Osteoblast (primary cell): ENCODE results near the gene ZNF655. TPM values are rescaled to one million over a fixed set of nuclear protein-coding genes. Genes with fewer than 3 reads are reported as not detected.
A peak's percentile ranks its signal among the peaks of the same experiment; 100 is the strongest.
"Not testable (repeated sequence)": the region's sequence is repeated elsewhere in the genome, so short reads cannot be mapped to it uniquely, and the experiment has no call there.

ENCODE experiments used
- DNase-seq: peaks from one replicate; pipeline ENCODE4 v3.0.0; 2011; ENCODE audit warnings: low spot score, mixed read lengths; ENCODE audit not compliant: insufficient read length; ENCODE audit errors: missing footprints
- H2AFZ ChIP-seq: 2 replicates; pipeline ENCODE4 v1.6.0; 2011; ENCODE audit warnings: mild to moderate bottlenecking, low read length
- H3K27ac ChIP-seq: 2 replicates; pipeline ENCODE4 v1.5.1; 2011; ENCODE audit warnings: mild to moderate bottlenecking, low read depth, low read length, moderate library complexity
- H3K27me3 ChIP-seq: 2 replicates; pipeline ENCODE4 v1.6.0; 2012; ENCODE audit warnings: mild to moderate bottlenecking, control low read depth, inconsistent platforms, low read length, moderate library complexity; ENCODE audit not compliant: insufficient read depth
- H3K36me3 ChIP-seq: 2 replicates; pipeline ENCODE4 v1.5.1; 2011; ENCODE audit warnings: mild to moderate bottlenecking, low read length, control low read depth, moderate library complexity; ENCODE audit not compliant: insufficient read depth
- H3K4me1 ChIP-seq: 2 replicates; pipeline ENCODE4 v1.5.1; 2011; ENCODE audit warnings: mild to moderate bottlenecking, low read length, control low read depth, moderate library complexity; ENCODE audit not compliant: insufficient read depth
- H3K4me2 ChIP-seq: 2 replicates; pipeline ENCODE4 v1.6.0; 2011; ENCODE audit warnings: mild to moderate bottlenecking, low read length; ENCODE audit not compliant: insufficient read depth
- H3K4me3 ChIP-seq: fragments of 200-600 bp; sonication (generic); 3 replicates; pipeline ENCODE4 v1.5.1; 2012; ENCODE audit warnings: mild to moderate bottlenecking, low read length, inconsistent platforms; ENCODE audit not compliant: insufficient read depth
- H3K79me2 ChIP-seq: 2 replicates; pipeline ENCODE4 v1.6.0; 2012; ENCODE audit warnings: mild to moderate bottlenecking, low read length, control low read depth, inconsistent platforms; ENCODE audit not compliant: insufficient read depth
- H3K9me3 ChIP-seq: 2 replicates; pipeline ENCODE4 v1.5.1; 2011; ENCODE audit warnings: low read depth, low read length, control low read depth
- H4K20me1 ChIP-seq: 2 replicates; pipeline ENCODE4 v1.6.0; 2012; ENCODE audit warnings: mild to moderate bottlenecking, low read length, control low read depth; ENCODE audit not compliant: insufficient read depth
- total RNA-seq: library from RNA; depleted of rRNA; stranded (reverse); fragments of >200 nt; gene quantifications from 2 replicates; pipeline ENCODE4 v1.2.3, GENCODE V29; 2012
- TF ChIP-seq, protein P1 (sequence below): IDR thresholded peaks from 2 replicates; pipeline ENCODE4 v1.5.1; 2011; ENCODE audit warnings: mild to moderate bottlenecking, low read depth, low read length, moderate library complexity; ENCODE audit errors: extremely low read depth

Gene ZNF655
- total RNA-seq, 1 donor = 76.7 TPM

- TF ChIP-seq, protein P1, sequence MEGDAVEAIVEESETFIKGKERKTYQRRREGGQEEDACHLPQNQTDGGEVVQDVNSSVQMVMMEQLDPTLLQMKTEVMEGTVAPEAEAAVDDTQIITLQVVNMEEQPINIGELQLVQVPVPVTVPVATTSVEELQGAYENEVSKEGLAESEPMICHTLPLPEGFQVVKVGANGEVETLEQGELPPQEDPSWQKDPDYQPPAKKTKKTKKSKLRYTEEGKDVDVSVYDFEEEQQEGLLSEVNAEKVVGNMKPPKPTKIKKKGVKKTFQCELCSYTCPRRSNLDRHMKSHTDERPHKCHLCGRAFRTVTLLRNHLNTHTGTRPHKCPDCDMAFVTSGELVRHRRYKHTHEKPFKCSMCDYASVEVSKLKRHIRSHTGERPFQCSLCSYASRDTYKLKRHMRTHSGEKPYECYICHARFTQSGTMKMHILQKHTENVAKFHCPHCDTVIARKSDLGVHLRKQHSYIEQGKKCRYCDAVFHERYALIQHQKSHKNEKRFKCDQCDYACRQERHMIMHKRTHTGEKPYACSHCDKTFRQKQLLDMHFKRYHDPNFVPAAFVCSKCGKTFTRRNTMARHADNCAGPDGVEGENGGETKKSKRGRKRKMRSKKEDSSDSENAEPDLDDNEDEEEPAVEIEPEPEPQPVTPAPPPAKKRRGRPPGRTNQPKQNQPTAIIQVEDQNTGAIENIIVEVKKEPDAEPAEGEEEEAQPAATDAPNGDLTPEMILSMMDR = no peak
- no peaks in the 10 kb centered on the region for H3K27me3 ChIP-seq
- peaks cover 81% of the 10 kb centered on the region for H3K79me2 ChIP-seq
- peaks cover 27% of the 10 kb centered on the region for H4K20me1 ChIP-seq
- H2AFZ ChIP-seq = no peak overlapping the region
- peaks cover 41% of the 10 kb centered on the region for H3K4me1 ChIP-seq
- H3K4me2 ChIP-seq = no peak overlapping the region
- no peaks in the 10 kb centered on the region for H3K9me3 ChIP-seq
- H3K4me3 ChIP-seq = no peak overlapping the region
- peak overlapping the region; percentile 75 for H3K27ac ChIP-seq
- peaks cover 54% of the 10 kb centered on the region for H3K36me3 ChIP-seq
- DNase-seq = no peak
Measured at GRCh38 chr7:99561737-99562051, 3.3 kb downstream of the ZNF655 start.

DNA sequence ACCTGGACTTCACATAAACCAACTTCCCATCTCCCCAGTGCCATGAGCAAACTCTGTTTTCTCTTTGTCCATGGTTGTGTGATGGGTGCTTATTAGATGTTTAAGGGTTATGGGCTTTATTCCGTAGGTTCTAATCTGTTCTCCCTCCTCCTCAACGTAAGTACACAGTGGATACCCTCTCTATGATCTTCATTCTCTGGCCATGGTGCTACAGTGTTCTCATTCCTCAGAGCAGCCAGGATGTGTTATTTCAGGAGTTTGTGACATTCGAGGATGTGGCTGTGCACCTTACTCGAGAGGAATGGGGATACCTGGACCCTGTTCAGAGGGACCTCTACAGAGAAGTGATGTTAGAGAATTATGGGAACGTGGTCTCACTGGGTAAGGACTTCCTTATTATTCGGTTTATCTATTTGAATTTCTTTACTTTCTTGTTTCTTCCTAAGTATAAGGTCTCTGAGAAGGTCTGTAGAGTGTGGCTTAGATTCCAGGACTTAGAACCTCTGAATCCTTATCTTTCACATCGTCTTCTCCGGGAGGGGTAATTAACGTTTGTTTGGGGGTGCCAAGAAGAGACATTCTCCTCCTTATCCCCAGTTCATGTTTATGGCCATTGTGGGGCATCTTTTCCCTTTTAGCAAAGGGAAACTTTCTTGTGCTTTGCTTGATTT lies 3.8 kb downstream of the ZNF655 start:
- peaks cover 27% of the 10 kb centered on the region for H4K20me1 ChIP-seq
- H3K27ac ChIP-seq = peak overlapping the region; percentile 75
- no peak overlapping the region for H2AFZ ChIP-seq
- TF ChIP-seq, protein P1 = no peak
- peaks cover 38% of the 10 kb centered on the region for H3K4me1 ChIP-seq
- H3K4me3 ChIP-seq = no peak overlapping the region
- H3K79me2 ChIP-seq = peaks cover 79% of the 10 kb centered on the region
- peaks cover 54% of the 10 kb centered on the region for H3K36me3 ChIP-seq
- H3K27me3 ChIP-seq = no peaks in the 10 kb centered on the region
- no peaks in the 10 kb centered on the region for H3K9me3 ChIP-seq
- peak overlapping the region; percentile 35 for H3K4me2 ChIP-seq
- no peak for DNase-seq

DNA sequence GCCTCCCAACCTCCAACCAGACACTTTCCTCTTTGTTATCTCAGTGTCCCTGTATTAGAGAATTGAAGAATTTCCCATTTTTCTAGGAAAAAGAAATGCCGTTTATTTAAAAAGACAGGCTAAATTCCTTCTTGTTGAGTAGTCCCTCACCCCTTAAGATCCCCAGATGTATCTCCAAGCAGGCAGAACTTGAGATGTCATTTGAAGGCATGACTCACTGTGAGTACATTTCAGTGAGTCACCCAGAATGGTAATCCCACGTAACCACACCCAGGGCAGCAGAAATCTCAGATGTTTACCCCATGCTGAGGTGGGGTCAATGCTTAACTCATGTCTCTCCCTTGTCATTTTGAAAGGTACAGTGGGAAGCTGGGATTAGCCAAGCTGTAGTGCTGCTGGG lies 4.4 kb downstream of the ZNF655 start:
- no peak overlapping the region for H3K4me3 ChIP-seq
- H4K20me1 ChIP-seq = peaks cover 27% of the 10 kb centered on the region
- H2AFZ ChIP-seq = no peak overlapping the region

GRCh38 chr7:99563650-99564049 lies 5.2 kb downstream of the ZNF655 start:
- TF ChIP-seq, protein P1 = no peak
- peak; percentile 87 for DNase-seq
- H3K27me3 ChIP-seq = no peaks in the 10 kb centered on the region
- H3K27ac ChIP-seq = peak overlapping the region; percentile 75
- H3K4me1 ChIP-seq = peaks cover 33% of the 10 kb centered on the region
- peaks cover 73% of the 10 kb centered on the region for H3K79me2 ChIP-seq
- H3K36me3 ChIP-seq = peaks cover 56% of the 10 kb centered on the region
- no peaks in the 10 kb centered on the region for H3K9me3 ChIP-seq
- peak overlapping the region; percentile 68 for H3K4me2 ChIP-seq
- no peak overlapping the region for H2AFZ ChIP-seq
- peaks cover 27% of the 10 kb centered on the region for H4K20me1 ChIP-seq
- peak overlapping the region; percentile 34 for H3K4me3 ChIP-seq

More for the DNA sequence above, 4.4 kb downstream of the ZNF655 start:
- Histone ChIP-seq H3K9me3 (no peaks in the 10 kb centered on the region), H3K27ac (peak overlapping the region; percentile 75), H3K4me2 (peak overlapping the region; percentile 35), H3K79me2 (peaks cover 77% of the 10 kb centered on the region), H3K36me3 (peaks cover 54% of the 10 kb centered on the region), H3K27me3 (no peaks in the 10 kb centered on the region), H3K4me1 (peaks cover 33% of the 10 kb centered on the region)
- TF ChIP-seq, protein P1 = no peak
- DNase-seq = peak; percentile 92

DNA sequence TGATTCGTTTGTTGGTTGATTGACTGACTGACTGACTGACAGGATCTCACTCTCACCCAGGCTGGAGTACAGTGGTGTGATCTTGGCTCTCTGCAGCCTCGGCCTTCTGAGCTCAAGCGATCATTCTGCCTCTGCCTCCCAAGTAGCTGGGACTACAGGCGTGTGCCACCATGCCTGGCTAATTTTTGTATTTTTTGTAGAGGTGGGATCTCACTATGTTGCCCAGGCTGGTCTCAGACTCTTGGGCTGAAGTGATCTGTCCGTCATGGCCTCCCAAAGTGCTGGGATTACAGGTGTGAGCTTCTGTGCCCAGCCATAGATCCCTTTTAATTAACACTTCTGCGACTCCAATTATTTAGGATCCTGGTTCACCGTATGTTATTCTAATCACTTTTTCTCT lies 10.3 kb downstream of the ZNF655 start:
- H3K9me3 ChIP-seq, DNase-seq, H3K4me3 ChIP-seq, H3K27ac ChIP-seq, H3K4me2 ChIP-seq, H3K4me1 ChIP-seq, H3K27me3 ChIP-seq, H2AFZ ChIP-seq: not testable (repeated sequence)
- H3K36me3 ChIP-seq = peaks cover 74% of the 10 kb centered on the region
- peaks cover 50% of the 10 kb centered on the region for H3K79me2 ChIP-seq
- peaks cover 36% of the 10 kb centered on the region for H4K20me1 ChIP-seq
